Uterus (tissue), 4 donors: ENCODE data around the gene ECSIT. TPM values are rescaled to one million over a fixed set of nuclear protein-coding genes. Genes with fewer than 3 reads are reported as not detected.

Experiments
- DNase-seq, 2 donors: peaks; one replicate each; pipeline ENCODE4 v3.0.0-alpha.2; 2019 to 2020
- H3K27ac ChIP-seq, 2 donors: fragments of 200-600 bp; sonication (generic); 1 replicate in 1 of 2; 2 replicates in 1 of 2; pipeline ENCODE4 v1.5.1; 2016 to 2018
- H3K27me3 ChIP-seq, 2 donors: fragments of 200-600 bp; sonication (generic); one replicate each; pipeline ENCODE4 v1.5.1; 2018 to 2019; ENCODE audit warnings: control low read depth in 1 of 2
- H3K36me3 ChIP-seq, 2 donors: fragments of 200-600 bp; sonication (generic); one replicate each; pipeline ENCODE4 v1.5.1; 2019; ENCODE audit warnings: control low read depth in 1 of 2
- H3K4me1 ChIP-seq, 2 donors: fragments of 200-600 bp; sonication (generic); one replicate each; pipeline ENCODE4 v1.5.1; 2018 to 2019; ENCODE audit warnings: control low read depth in 1 of 2
- H3K4me3 ChIP-seq, 2 donors: fragments of 200-600 bp; sonication (generic); 1 replicate in 1 of 2; 2 replicates in 1 of 2; pipeline ENCODE4 v1.5.1; 2018 to 2019; ENCODE audit warnings: mild to moderate bottlenecking in 1 of 2
- H3K9me3 ChIP-seq, 2 donors: fragments of 200-600 bp; sonication (generic); one replicate each; pipeline ENCODE4 v1.5.1; 2019; ENCODE audit warnings: control low read depth in 1 of 2
- CTCF ChIP-seq, 4 experiments: fragments of 200-600 bp in 2 of 4; fragments of 450-650 bp in 2 of 4; sonication (generic) in 2 of 4; IDR thresholded peaks; one replicate each; pipeline ENCODE4 v1.5.1; 2016 to 2019; ENCODE audit warnings: antibody characterized with exemption in 4 of 4, mild to moderate bottlenecking in 2 of 4, moderate library complexity in 1 of 4
- POLR2A ChIP-seq, 2 donors: fragments of 450-650 bp; IDR thresholded peaks; one replicate each; pipeline ENCODE4 v1.6.1; 2016; ENCODE audit warnings: antibody characterized with exemption in 2 of 2, mild to moderate bottlenecking in 1 of 2, moderate library complexity in 1 of 2
- intact Hi-C: fragments of 100-400 bp; cut with DNase I; formaldehyde crosslinking; loops from one replicate; pipeline ENCODE4 v1.15.1; 2023; ENCODE audit warnings: low total_unique reads
- total RNA-seq, 4 donors: library from RNA; depleted of rRNA in 3 of 4; stranded (reverse); fragments of >200 nt in 3 of 4; gene quantifications; one replicate each; pipeline versions ENCODE4 v1.1.0 to v1.2.4, GENCODE V29; 2014 to 2023
- donor health status: DM: yes; HTN: yes; CAD: no.

The ECSIT gene
- total RNA-seq, 4 donors from 2014 or later: 44.6 to 138 (median 58.2) TPM

GRCh38 chr19:11499890-11500420, 29.0 kb downstream of the ECSIT start:
- TF ChIP-seq CTCF (IDR thresholded peaks at IDR 0.05) (no peak), POLR2A (IDR thresholded peaks at IDR 0.05) (no peak)
- Histone ChIP-seq H3K36me3 (no peaks in the 10 kb centered on the region), H3K4me3 (no peak overlapping the region), H3K27me3 (no peaks in the 10 kb centered on the region), H3K4me1 (no peaks in the 10 kb centered on the region), H3K9me3 (no peaks in the 10 kb centered on the region), H3K27ac (no peak overlapping the region)
- intact Hi-C loops: loop anchor here (10.0 kb wide), 1 partner anchor 205 kb away; the partner anchor contains the start of gene TSPAN16
- no peak for DNase-seq

GRCh38 chr19:11499220-11499726, 29.7 kb downstream of the ECSIT start:
- no peaks in the 10 kb centered on the region for H3K4me1 ChIP-seq
- no peak for DNase-seq
- intact Hi-C loops: no loop called here
- no peaks in the 10 kb centered on the region for H3K36me3 ChIP-seq
- no peaks in the 10 kb centered on the region for H3K9me3 ChIP-seq
- no peak overlapping the region for H3K27ac ChIP-seq
- no peaks in the 10 kb centered on the region for H3K27me3 ChIP-seq
- TF ChIP-seq CTCF (IDR thresholded peaks at IDR 0.05) (no peak), POLR2A (IDR thresholded peaks at IDR 0.05) (no peak)
- no peak overlapping the region for H3K4me3 ChIP-seq

GRCh38 chr19:11496391-11497163, 32.4 kb downstream of the ECSIT start:
- Histone ChIP-seq H3K4me3 (no peak overlapping the region), H3K27ac (no peak overlapping the region), H3K9me3 (no peaks in the 10 kb centered on the region), H3K36me3 (no peaks in the 10 kb centered on the region), H3K4me1 (no peaks in the 10 kb centered on the region), H3K27me3 (no peaks in the 10 kb centered on the region)
- peak; percentile 64 to 70 for DNase-seq
- intact Hi-C loops: no loop called here
- no peak for TF ChIP-seq POLR2A (IDR thresholded peaks at IDR 0.05)
- TF ChIP-seq CTCF (IDR thresholded peaks at IDR 0.05): peak; percentile 41 to 57 (median 52)

- Histone ChIP-seq H3K36me3 (no peaks in the 10 kb centered on the region), H3K27ac (no peak overlapping the region), H3K9me3 (no peaks in the 10 kb centered on the region), H3K27me3 (no peaks in the 10 kb centered on the region), H3K4me1 (no peaks in the 10 kb centered on the region), H3K4me3 (no peak overlapping the region)
- intact Hi-C loops: no loop called here
- TF ChIP-seq POLR2A (IDR thresholded peaks at IDR 0.05) (no peak), CTCF (IDR thresholded peaks at IDR 0.05) (no peak)
- no peak for DNase-seq
Observed at GRCh38 chr19:11495885-11496284, 33.0 kb downstream of the ECSIT start.

GRCh38 chr19:11495481-11495880, 33.5 kb downstream of the ECSIT start:
- Histone ChIP-seq H3K27ac (no peak overlapping the region), H3K4me1 (no peaks in the 10 kb centered on the region), H3K4me3 (no peak overlapping the region), H3K36me3 (no peaks in the 10 kb centered on the region), H3K27me3 (no peaks in the 10 kb centered on the region), H3K9me3 (no peaks in the 10 kb centered on the region)
- intact Hi-C loops: no loop called here
- no peak for TF ChIP-seq CTCF (IDR thresholded peaks at IDR 0.05)
- TF ChIP-seq POLR2A (IDR thresholded peaks at IDR 0.05): no peak
- no peak for DNase-seq
